ENCODE data around the gene ARFGEF3.

GRCh38 chr6:138321934-138322333, 160.2 kb downstream of the ARFGEF3 start:
- TF ChIP-seq POLR2A (IDR thresholded peaks at IDR 0.05) (no peak), CTCF (IDR thresholded peaks at IDR 0.05) (no peak)
